ENCODE measurements around the gene DUS2. TPM values are rescaled to one million over a fixed set of nuclear protein-coding genes. Genes with fewer than 3 reads are reported as not detected.
"Not testable (repeated sequence)": the region's sequence is repeated elsewhere in the genome, so short reads cannot be mapped to it uniquely, and the experiment has no call there.

Gene DUS2
- total RNA-seq, 1 experiment from 2014 or later = 19.9 TPM

DNA sequence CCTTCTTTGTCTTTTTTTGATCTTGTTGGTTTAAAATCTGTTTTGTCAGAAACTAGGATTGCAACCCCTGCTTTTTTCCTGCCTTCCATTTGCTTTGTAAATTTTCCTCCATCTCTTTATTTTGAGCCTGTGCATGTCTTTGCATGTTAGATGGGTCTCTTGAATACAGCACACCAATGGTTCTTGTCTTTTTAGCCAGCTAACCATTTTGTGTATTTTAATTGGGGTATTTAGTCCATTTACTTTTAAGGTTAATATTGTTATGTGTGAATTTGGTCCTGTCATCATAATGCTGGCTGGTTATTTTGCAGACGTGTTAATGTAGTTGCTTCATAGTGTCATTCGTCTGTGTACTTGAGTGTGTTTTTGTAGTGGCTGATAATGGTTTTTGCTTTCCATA is 88.3 kb downstream of the DUS2 start:
- H2AFZ ChIP-seq (ENCODE audit: low read length) = no peak overlapping the region
- no TSS peak for BruUV-seq (replicated peaks)
- no peaks in the 10 kb centered on the region; the same call in 1 of the 2 replicates for H3K36me3 ChIP-seq (ENCODE audit: low read depth, low read length)
- H3K4me2 ChIP-seq (ENCODE audit: low read length) = no peak overlapping the region
- H3F3A ChIP-seq (ENCODE audit: low read length, unreplicated experiment) = no peaks in the 10 kb centered on the region
- DNase-seq (no peak), ATAC-seq (no peak)
- H3K27ac ChIP-seq (ENCODE audit: low read length) = no peak overlapping the region
- ChIA-PET CTCF (no interaction called here), POLR2A (ENCODE audit: unreplicated experiment) (no interaction called here)
- no peak overlapping the region for H3K9ac ChIP-seq (ENCODE audit: low read length)
- intact Hi-C loops (cut with micrococcal nuclease) = no loop called here
- H3K9me3 ChIP-seq (ENCODE audit: low read length) = no peaks in the 10 kb centered on the region
- no peak for TF ChIP-seq EZH2phosphoT487 (IDR thresholded peaks at IDR 0.05; ENCODE audit: borderline replicate concordance, low read length)
- TF ChIP-seq EZH2 (IDR thresholded peaks at IDR 0.05; ENCODE audit: low read length, unreplicated experiment) = no peak
- TF ChIP-seq, protein P1, sequence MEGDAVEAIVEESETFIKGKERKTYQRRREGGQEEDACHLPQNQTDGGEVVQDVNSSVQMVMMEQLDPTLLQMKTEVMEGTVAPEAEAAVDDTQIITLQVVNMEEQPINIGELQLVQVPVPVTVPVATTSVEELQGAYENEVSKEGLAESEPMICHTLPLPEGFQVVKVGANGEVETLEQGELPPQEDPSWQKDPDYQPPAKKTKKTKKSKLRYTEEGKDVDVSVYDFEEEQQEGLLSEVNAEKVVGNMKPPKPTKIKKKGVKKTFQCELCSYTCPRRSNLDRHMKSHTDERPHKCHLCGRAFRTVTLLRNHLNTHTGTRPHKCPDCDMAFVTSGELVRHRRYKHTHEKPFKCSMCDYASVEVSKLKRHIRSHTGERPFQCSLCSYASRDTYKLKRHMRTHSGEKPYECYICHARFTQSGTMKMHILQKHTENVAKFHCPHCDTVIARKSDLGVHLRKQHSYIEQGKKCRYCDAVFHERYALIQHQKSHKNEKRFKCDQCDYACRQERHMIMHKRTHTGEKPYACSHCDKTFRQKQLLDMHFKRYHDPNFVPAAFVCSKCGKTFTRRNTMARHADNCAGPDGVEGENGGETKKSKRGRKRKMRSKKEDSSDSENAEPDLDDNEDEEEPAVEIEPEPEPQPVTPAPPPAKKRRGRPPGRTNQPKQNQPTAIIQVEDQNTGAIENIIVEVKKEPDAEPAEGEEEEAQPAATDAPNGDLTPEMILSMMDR (conservative IDR thresholded peaks at IDR 0.05; ENCODE audit: low read depth, low read length) = no peak
- peaks cover 28% of the 10 kb centered on the region for H3K79me2 ChIP-seq (ENCODE audit: low read length)
- H3K9me2 ChIP-seq (replicated peaks; ENCODE audit: low read length) = no peaks in the 10 kb centered on the region
- H3K4me3 ChIP-seq (ENCODE audit: low read length) = no peak overlapping the region
- no peaks in the 10 kb centered on the region for H3K27me3 ChIP-seq (ENCODE audit: low read length)
- no peaks in the 10 kb centered on the region for H3K4me1 ChIP-seq (ENCODE audit: insufficient read depth, low read length)
- H4K20me1 ChIP-seq (ENCODE audit: low read length) = no peaks in the 10 kb centered on the region

DNA sequence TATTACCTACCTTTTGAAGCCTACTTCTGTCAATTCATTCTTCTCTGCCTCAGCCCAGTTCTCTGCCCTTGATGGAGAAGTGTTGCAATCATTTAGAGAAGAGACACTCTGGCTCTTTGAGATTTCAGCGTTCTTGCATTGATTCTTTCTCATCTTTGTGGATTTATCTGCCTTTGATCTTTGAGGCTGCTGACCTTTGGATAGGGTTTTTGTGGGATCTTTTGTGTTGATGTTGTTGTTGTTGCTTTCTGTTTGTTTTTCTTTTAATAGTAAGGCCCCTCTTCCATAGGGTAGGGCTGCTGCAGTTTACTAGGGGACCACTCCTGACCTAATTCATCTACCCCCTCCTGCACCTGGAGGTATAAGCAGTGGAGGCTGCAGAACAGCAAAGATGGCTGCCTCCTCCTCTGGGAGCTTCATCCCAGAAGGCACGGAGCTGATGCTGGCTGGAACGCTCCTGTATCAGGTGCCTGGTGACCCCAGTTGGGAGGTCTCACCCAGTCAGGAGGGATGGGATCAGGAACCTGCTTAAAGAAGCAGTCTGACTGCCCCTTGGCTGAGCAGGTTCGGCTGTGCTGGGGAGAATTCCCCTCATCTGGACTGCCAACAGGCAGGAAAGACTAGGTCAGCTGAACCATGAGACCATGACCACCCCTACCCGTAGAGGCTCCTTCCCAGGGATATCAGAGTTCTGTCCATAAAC is 90.1 kb downstream of the DUS2 start:
- intact Hi-C loops (cut with micrococcal nuclease) = no loop called here
- Histone ChIP-seq H3K4me3 (ENCODE audit: low read length) (no peak overlapping the region), H3K9me2 (replicated peaks; ENCODE audit: low read length) (no peaks in the 10 kb centered on the region), H3F3A (ENCODE audit: low read length, unreplicated experiment) (no peaks in the 10 kb centered on the region), H2AFZ (ENCODE audit: low read length) (no peak overlapping the region), H3K4me2 (ENCODE audit: low read length) (no peak overlapping the region), H4K20me1 (ENCODE audit: low read length) (no peaks in the 10 kb centered on the region), H3K9ac (ENCODE audit: low read length) (no peak overlapping the region), H3K9me3 (ENCODE audit: low read length) (no peaks in the 10 kb centered on the region), H3K27me3 (ENCODE audit: low read length) (no peaks in the 10 kb centered on the region), H3K79me2 (ENCODE audit: low read length) (peaks cover 35% of the 10 kb centered on the region), H3K36me3 (ENCODE audit: low read depth, low read length) (no peaks in the 10 kb centered on the region; the same call in 1 of the 2 replicates), H3K27ac (ENCODE audit: low read length) (no peak overlapping the region), H3K4me1 (ENCODE audit: insufficient read depth, low read length) (no peaks in the 10 kb centered on the region)
- ChIA-PET POLR2A (ENCODE audit: unreplicated experiment) (no interaction called here), CTCF (no interaction called here)
- no TSS peak for BruUV-seq (replicated peaks)
- TF ChIP-seq EZH2phosphoT487 (IDR thresholded peaks at IDR 0.05; ENCODE audit: borderline replicate concordance, low read length) (no peak), EZH2 (IDR thresholded peaks at IDR 0.05; ENCODE audit: low read length, unreplicated experiment) (no peak)
- TF ChIP-seq, protein P1 (conservative IDR thresholded peaks at IDR 0.05; ENCODE audit: low read depth, low read length) = no peak
- DNase-seq (no peak), ATAC-seq (no peak)

DNA sequence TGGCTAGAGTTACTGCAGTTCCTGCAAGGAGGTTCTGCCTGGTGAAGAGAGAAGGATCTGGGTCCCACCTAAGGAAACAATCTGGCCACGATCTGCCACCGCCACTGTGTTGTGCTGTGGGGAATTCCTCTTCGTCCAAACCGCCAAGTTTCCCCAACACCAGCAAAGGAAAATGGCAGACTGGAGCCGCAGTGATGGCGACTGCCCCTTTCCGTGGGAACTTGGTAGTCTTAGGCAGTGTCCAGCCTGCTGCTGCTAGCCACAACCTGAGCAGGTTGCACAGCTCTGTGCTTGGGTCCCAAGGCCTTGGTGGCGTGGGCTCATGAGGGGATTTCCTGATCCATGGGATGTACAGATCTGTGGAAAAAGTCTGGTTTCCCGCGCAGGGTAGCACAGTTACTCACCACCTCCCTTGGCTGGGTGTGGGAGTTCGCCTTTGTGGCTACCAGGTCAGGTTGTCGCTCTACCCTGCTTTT is 90.7 kb downstream of the DUS2 start:
- BruUV-seq (replicated peaks) = no TSS peak
- ATAC-seq = no peak

DNA sequence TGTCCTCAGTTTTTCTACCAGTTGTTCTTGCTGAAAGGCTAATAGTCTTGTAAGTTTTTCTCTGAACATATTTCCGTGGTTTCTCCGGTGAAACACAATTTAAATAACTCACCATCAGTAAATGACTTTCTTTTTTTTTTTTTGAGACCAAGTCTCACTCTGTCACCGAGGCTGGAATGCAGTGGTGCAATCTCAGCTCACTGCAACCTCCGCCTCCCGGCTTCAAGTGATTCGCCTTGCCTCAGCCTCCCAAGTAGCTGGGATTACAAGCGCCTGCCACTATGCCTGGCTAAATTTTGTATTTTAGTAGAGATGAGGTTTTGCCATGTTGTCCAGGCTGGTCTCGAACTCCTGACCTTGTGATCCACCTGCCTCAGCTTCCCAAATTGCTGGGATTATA is 91.9 kb downstream of the DUS2 start:
- ATAC-seq; intact Hi-C loops (cut with micrococcal nuclease); DNase-seq; H3K4me1 ChIP-seq (ENCODE audit: insufficient read depth, low read length); H2AFZ ChIP-seq (ENCODE audit: low read length); H3K27ac ChIP-seq (ENCODE audit: low read length); BruUV-seq (replicated peaks); H3K4me2 ChIP-seq (ENCODE audit: low read length); H3F3A ChIP-seq (ENCODE audit: low read length, unreplicated experiment); H3K4me3 ChIP-seq (ENCODE audit: low read length); CTCF ChIA-PET; H3K27me3 ChIP-seq (ENCODE audit: low read length); POLR2A ChIA-PET (ENCODE audit: unreplicated experiment); H3K9me3 ChIP-seq (ENCODE audit: low read length); H3K36me3 ChIP-seq (ENCODE audit: low read depth, low read length); H3K9me2 ChIP-seq (replicated peaks; ENCODE audit: low read length); H4K20me1 ChIP-seq (ENCODE audit: low read length); H3K9ac ChIP-seq (ENCODE audit: low read length): not testable (repeated sequence)
- peaks cover 35% of the 10 kb centered on the region for H3K79me2 ChIP-seq (ENCODE audit: low read length)

More for the DNA sequence above, 90.7 kb downstream of the DUS2 start:
- Histone ChIP-seq H3K36me3 (ENCODE audit: low read depth, low read length) (no peaks in the 10 kb centered on the region; the same call in 1 of the 2 replicates), H3K4me2 (ENCODE audit: low read length) (no peak overlapping the region), H2AFZ (ENCODE audit: low read length) (no peak overlapping the region), H3K79me2 (ENCODE audit: low read length) (peaks cover 35% of the 10 kb centered on the region), H4K20me1 (ENCODE audit: low read length) (no peaks in the 10 kb centered on the region), H3K9me2 (replicated peaks; ENCODE audit: low read length) (no peaks in the 10 kb centered on the region), H3F3A (ENCODE audit: low read length, unreplicated experiment) (no peaks in the 10 kb centered on the region), H3K4me1 (ENCODE audit: insufficient read depth, low read length) (no peaks in the 10 kb centered on the region), H3K9ac (ENCODE audit: low read length) (no peak overlapping the region), H3K9me3 (ENCODE audit: low read length) (no peaks in the 10 kb centered on the region), H3K27me3 (ENCODE audit: low read length) (no peaks in the 10 kb centered on the region), H3K27ac (ENCODE audit: low read length) (no peak overlapping the region), H3K4me3 (ENCODE audit: low read length) (no peak overlapping the region)
- ChIA-PET POLR2A (ENCODE audit: unreplicated experiment) (no interaction called here), CTCF (no interaction called here)
- TF ChIP-seq EZH2phosphoT487 (IDR thresholded peaks at IDR 0.05; ENCODE audit: borderline replicate concordance, low read length) (no peak), EZH2 (IDR thresholded peaks at IDR 0.05; ENCODE audit: low read length, unreplicated experiment) (no peak)
- TF ChIP-seq, protein P1 (conservative IDR thresholded peaks at IDR 0.05; ENCODE audit: low read depth, low read length) = no peak
- intact Hi-C loops (cut with micrococcal nuclease) = no loop called here
- no peak for DNase-seq
